ENCODE results near the gene CPEB3.
"Not testable (repeated sequence)": the region's sequence is repeated elsewhere in the genome, so short reads cannot be mapped to it uniquely, and the experiment has no call there.

Gene CPEB3

GRCh38 chr10:92290837-92291615 lies at the start of gene CPEB3, which contains the start of gene MARCHF5:
Gene CPEB3, minus strand, starts transcription at chr10:92291078. Its CDS starts 50,728 bp downstream, at chr10:92240350.
Gene MARCHF5, plus strand, starts transcription at chr10:92291167. Its CDS starts 328 bp downstream, at chr10:92291495.
- DNase-seq: peak; percentile 87

GRCh38 chr10:92329927-92330326 lies 39.0 kb upstream of the CPEB3 start:
- DNase-seq: not testable (repeated sequence)

- no peak for DNase-seq
Observed at GRCh38 chr10:92328993-92329392, 38.1 kb upstream of the CPEB3 start.

DNA sequence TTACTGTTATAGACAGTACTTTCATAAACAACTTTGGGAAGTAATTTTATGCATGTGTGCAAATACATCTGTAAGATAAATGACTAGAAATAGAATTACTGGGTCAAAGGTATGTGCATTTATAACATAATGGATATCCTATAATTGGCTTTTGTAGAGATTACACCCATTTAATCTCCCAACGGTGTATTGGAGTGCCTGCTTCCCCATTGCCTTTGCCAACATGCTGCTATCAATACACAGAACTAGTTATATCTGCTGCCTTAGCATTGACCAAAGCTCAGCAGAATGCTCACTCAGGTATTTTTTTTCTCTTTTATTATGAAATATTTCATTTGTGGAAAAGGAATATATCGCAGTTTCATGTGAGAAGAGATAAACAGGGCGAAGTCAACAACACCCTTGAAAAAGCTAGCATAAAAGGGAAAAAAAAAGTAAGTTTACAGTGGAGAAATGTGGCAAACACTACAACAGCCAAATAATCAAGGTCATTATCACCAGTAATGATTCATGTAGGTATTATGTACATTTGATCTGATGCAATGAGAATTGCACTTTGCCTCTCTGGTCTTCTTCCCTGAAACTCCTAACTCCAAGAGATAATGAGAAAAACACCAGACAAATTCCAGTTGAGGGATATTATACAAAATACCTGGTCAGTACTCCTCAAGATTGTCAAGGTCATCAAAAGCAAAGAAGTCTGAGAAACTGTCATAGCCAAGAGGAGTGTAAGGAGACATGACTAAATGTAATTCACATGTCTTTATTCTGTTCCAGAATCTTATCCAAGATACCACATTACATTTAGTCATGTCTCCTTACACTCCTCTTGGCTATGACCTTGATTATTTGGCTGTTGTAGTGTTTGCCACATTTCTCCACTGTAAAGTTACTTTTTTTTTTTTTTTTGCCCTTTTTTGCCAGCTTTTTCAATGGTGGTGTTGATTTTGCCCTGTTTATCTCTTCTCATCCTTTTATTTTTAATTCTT lies 36.9 kb upstream of the CPEB3 start:
- DNase-seq: no peak

DNA sequence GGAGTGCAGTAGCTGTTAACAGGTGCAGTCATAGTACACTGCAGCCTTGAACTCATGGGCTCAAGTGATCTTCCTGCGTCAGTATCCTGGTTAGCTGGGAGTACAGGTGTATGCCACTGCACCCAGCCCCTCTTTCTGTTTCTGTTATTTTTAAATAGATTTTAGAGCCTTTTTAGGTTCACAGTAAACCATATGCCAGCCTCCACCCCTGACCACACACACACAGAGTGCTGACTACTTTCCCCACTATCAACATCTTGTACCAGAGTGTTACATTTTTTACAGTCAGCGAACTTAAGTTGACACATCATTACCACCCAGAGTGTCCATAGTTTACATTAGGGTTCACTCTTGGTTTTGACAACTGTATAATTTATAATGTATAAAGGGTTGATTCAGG lies 32.2 kb upstream of the CPEB3 start:
- DNase-seq: no peak

DNA sequence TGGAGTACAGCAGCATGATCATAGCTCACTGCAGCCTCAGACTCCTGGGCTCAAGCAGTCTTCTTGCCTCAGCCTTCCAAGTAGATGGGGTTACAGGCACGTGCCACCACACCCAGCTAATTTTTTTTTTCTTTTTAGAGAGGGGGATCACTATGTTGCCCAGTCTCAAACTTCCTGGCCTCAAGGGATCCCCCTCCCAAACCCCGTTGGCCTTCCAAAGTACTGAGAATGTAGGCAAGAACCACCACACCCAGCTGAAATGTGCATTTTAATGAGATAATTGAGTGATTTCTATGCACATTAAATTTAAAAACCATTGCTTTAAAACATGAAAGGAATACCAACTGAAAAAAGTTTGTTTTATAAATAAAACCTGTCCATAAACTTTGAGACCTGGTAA lies 25.7 kb upstream of the CPEB3 start:
- no peak for DNase-seq

DNA sequence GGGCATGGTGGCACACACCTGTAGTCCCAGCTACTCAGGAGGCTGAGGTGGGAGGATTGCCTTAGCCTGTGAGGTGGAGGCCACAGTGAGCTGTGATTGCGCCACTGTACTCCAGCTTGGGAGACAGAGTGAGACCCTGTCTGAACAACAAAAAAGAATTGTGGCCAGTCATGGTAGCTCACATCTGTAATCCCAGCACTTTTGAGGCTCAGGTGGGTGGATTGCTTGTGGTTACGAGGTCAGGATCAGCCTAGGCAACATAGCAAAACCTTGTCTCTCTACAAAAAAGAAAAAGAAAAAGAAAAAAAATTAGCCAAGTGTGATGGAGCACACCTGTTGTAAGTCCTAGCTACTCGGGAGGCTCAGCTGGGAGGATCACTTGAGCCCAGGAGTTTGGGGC lies 22.9 kb upstream of the CPEB3 start:
- DNase-seq: no peak

- no peak for DNase-seq
Observed at GRCh38 chr10:92309272-92309671, 18.4 kb upstream of the CPEB3 start.

GRCh38 chr10:92305133-92306072 lies 14.5 kb upstream of the CPEB3 start:
- no peak for DNase-seq

DNA sequence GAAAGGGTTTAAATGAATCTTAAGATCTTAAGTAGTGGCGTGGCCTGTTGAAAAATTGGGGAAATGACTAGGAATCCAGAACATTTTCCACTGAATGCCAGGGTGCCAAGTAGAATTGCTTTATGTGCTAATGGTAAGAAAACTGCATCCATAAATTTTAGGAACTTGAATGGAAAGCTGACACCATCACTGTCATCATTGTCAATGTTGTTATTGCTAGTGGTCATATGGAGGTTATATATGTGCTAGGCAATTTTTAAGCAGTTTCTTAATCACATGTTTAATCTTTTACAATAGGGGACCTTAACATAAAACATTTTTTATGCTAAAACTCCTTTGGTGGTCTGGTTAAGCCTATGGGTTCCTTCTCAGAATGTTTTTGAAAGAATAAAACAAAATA lies 13.2 kb upstream of the CPEB3 start:
- no peak for DNase-seq

- DNase-seq: no peak
Observed at GRCh38 chr10:92303096-92303495, 12.2 kb upstream of the CPEB3 start.

- no peak for DNase-seq
Observed at GRCh38 chr10:92298487-92298886, 7.6 kb upstream of the CPEB3 start.

GRCh38 chr10:92291921-92292845 lies 1.3 kb upstream of the CPEB3 start:
- peak; percentile 22 for DNase-seq

DNA sequence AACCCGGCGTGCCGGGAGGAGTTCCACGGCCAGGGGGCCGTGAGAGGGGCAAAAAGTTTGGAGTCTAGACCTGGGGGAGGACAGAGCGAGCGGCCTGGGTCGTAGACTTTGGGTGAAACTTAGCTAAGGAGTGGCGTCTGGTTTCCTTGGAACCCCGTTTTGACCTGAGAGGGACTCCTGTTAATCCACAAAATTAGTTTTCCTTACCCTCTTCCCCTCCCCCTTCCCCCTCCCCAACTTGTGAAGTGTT lies 663 bp upstream of the CPEB3 start:
- DNase-seq: no peak

GRCh38 chr10:92290076-92290836 lies 622 bp downstream of the CPEB3 start:
- peak; percentile 18 for DNase-seq

DNA sequence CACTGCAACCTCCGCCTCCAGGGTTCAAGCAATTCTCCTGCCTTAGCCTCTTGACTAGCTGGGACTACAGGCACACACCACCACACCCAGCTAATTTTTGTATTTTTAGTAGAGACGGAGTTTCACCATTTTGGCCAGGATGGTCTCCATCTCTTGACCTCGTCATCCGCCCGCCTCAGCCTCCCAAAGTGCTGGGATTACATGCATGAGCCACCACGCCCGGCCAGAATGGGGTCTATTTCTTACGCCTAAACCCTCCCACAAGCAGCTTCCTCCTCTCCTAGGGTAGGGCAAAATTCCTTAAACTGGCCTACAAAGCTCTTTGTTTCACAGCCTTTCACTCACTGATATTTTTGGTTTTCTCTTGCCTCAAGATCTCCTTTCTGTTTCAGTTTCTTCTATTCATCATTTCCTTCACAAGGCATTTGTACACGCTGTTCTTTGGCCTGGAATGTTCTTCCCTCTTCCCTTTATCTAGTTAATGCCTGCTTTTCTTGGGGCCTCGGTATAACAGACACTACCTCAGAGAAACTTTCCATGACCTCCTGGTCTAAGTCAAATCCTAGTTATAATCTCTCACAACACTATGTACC lies 6.7 kb downstream of the CPEB3 start:
- no peak for DNase-seq

GRCh38 chr10:92278996-92279696 lies 11.7 kb downstream of the CPEB3 start:
- no peak for DNase-seq

GRCh38 chr10:92274071-92274470 lies 16.8 kb downstream of the CPEB3 start:
- no peak for DNase-seq

GRCh38 chr10:92268748-92269147 lies 22.1 kb downstream of the CPEB3 start:
- no peak for DNase-seq

- no peak for DNase-seq
Observed at GRCh38 chr10:92267343-92267742, 23.5 kb downstream of the CPEB3 start.

Data from stimulated activated CD4-positive, alpha-beta T cell treated with anti-CD3 and anti-CD28 coated beads, Interleukin-12 subunit alpha, Interleukin-12 subunit beta, amount 100 ng/mL, for 4 hours (primary cell).